GM12878 (cell line): ENCODE data around the gene CBR4. TPM values are rescaled to one million over a fixed set of nuclear protein-coding genes. Genes with fewer than 3 reads are reported as not detected.

ENCODE experiments used
- ATAC-seq: fragments of 200-7000 bp; cut with Tn5 transposase; 3 replicates; pipeline ENCODE4 v1.9.1; 2020; ENCODE audit warnings: mild to moderate bottlenecking, moderate library complexity
- BruUV-seq: library from RNA; stranded (reverse); fragments of 400-500 nt; replicated peaks from 2 replicates; lab custom pipeline; 2021; lab: Mats Ljungman, UMichigan
- CTCF ChIA-PET: fragments of 300-600 bp; sonication (Branson Sonifier 250); formaldehyde crosslinking; extraction: SDS; loops from one replicate; lab custom pipeline; 2021; ENCODE audit warnings: inconsistent platforms; lab: Yijun Ruan, JAX
- POLR2A ChIA-PET: fragments of 350-600 bp; formaldehyde crosslinking; extraction: SDS; loops from one replicate; lab custom pipeline; 2021; ENCODE audit warnings: inconsistent platforms; lab: Charles Lee
- RAD21 ChIA-PET: fragments of 300-600 bp; sonication (Branson Sonifier 250); formaldehyde crosslinking; loops from one replicate; lab custom pipeline; 2023; ENCODE audit warnings: antibody characterized with exemption; ENCODE audit not compliant: unreplicated experiment; lab: Charles Lee
- SMC1A ChIA-PET: fragments of 300-600 bp; sonication (Branson Sonifier 250); formaldehyde crosslinking; loops from one replicate; lab custom pipeline; 2023; ENCODE audit not compliant: unreplicated experiment, uncharacterized antibody; lab: Charles Lee
- DNase-seq: peaks from one replicate; pipeline ENCODE4 v3.0.0-alpha.2; 2011; ENCODE audit warnings: low read depth, low spot score
- FAIRE-seq: peaks from 3 replicates; lab custom pipeline; 2011; peaks lifted over from hg19 to GRCh38; lab: Jason Lieb, UNC
- H2AFZ ChIP-seq: 2 replicates; pipeline ENCODE4 v1.6.0; 2011; ENCODE audit warnings: low read depth, low read length, control low read depth; ENCODE audit not compliant: control insufficient read depth
- H3K27ac ChIP-seq: 2 replicates; pipeline ENCODE4 v1.5.1; 2011; ENCODE audit warnings: control low read depth; ENCODE audit not compliant: control insufficient read depth, insufficient read depth
- H3K27me3 ChIP-seq, 2 experiments: replicated peaks in 1 of 2; 2 replicates each; pipeline versions ENCODE4 v1.6.0 to v1.6.1; 2011; ENCODE audit warnings: low read length in 1 of 2; ENCODE audit not compliant: control insufficient read depth in 2 of 2, insufficient read depth in 2 of 2
- H3K36me3 ChIP-seq, 2 experiments: 2 replicates each; pipeline ENCODE4 v1.5.1; 2011; ENCODE audit warnings: low read length in 1 of 2; ENCODE audit not compliant: control insufficient read depth in 2 of 2, insufficient read depth in 2 of 2
- H3K4me1 ChIP-seq: 2 replicates; pipeline ENCODE4 v1.6.1; 2011; ENCODE audit warnings: mild to moderate bottlenecking, low read length, moderate library complexity, mixed read lengths; ENCODE audit not compliant: control insufficient read depth, insufficient read depth
- H3K4me2 ChIP-seq: 2 replicates; pipeline ENCODE4 v1.6.0; 2011; ENCODE audit warnings: control low read depth; ENCODE audit not compliant: control insufficient read depth, insufficient read depth
- H3K4me3 ChIP-seq: fragments of 200-600 bp; sonication (generic); 2 replicates; pipeline ENCODE4 v1.5.1; 2016
- H3K79me2 ChIP-seq: 2 replicates; pipeline ENCODE4 v1.6.0; 2011; ENCODE audit warnings: low read length; ENCODE audit not compliant: control insufficient read depth, insufficient read depth
- H3K9ac ChIP-seq: 2 replicates; pipeline ENCODE4 v1.8.0; 2011; ENCODE audit warnings: low read length, control low read depth, mixed read lengths; ENCODE audit not compliant: control insufficient read depth, insufficient read depth
- H3K9me3 ChIP-seq: replicated peaks from 3 replicates; pipeline ENCODE4 v1.5.1; 2011; ENCODE audit warnings: mild to moderate bottlenecking, low read length; ENCODE audit not compliant: control insufficient read depth, insufficient read depth
- H4K20me1 ChIP-seq: 2 replicates; pipeline ENCODE4 v1.6.0; 2011; ENCODE audit not compliant: control insufficient read depth, insufficient read depth
- CHD2 ChIP-seq: IDR thresholded peaks from 2 replicates; pipeline ENCODE4 v1.6.1; 2011; ENCODE audit warnings: low read depth, low read length, improper control_type of control experiment, borderline replicate concordance
- CTCF ChIP-seq, 3 experiments: IDR thresholded peaks in 2 of 3; conservative IDR thresholded peaks in 1 of 3; 2 replicates each; pipeline ENCODE4 v1.5.1; 2011; ENCODE audit warnings: low read depth in 3 of 3, low read length in 3 of 3, mild to moderate bottlenecking in 3 of 3, control low read depth in 2 of 3, moderate library complexity in 2 of 3, inconsistent platforms in 1 of 3, mixed read lengths in 1 of 3; ENCODE audit not compliant: control insufficient read depth in 2 of 3, insufficient read depth in 1 of 3; ENCODE audit errors: extremely low read depth in 1 of 3
- GATAD2B ChIP-seq: fragments of 450-650 bp; conservative IDR thresholded peaks from 2 replicates; pipeline ENCODE4 v1.6.1; 2017; ENCODE audit warnings: low read depth, mild to moderate bottlenecking, moderate library complexity
- IRF5 ChIP-seq: fragments of 450-650 bp; IDR thresholded peaks from 2 replicates; pipeline ENCODE4 v1.6.1; 2017; ENCODE audit warnings: borderline replicate concordance
- PRDM15 ChIP-seq: fragments of 450-650 bp; formaldehyde crosslinking; IDR thresholded peaks from 2 replicates; pipeline ENCODE4 v1.4.0; 2020; ENCODE audit warnings: mild to moderate bottlenecking, moderate library complexity
- RCOR1 ChIP-seq: conservative IDR thresholded peaks from 2 replicates; pipeline ENCODE4 v1.6.1; 2012; ENCODE audit warnings: low read depth, low read length, improper control_type of control experiment
- TAF1 ChIP-seq: IDR thresholded peaks from 2 replicates; pipeline ENCODE4 v1.6.1; 2011; ENCODE audit warnings: mild to moderate bottlenecking, low read depth, low read length, borderline replicate concordance
- WGBS: methylation state at CpG from one replicate; pipeline ENCODE4 v1.1.6; 2016; ENCODE audit warnings: low lambda C conversion rate; ENCODE audit not compliant: insufficient replicate concordance, insufficient coverage; ENCODE audit errors: missing lambda C conversion rate; 5-methylcytosine and 5-hydroxymethylcytosine counted together
- in situ Hi-C: fragments of 300-500 bp; cut with MboI; formaldehyde crosslinking; loops from 9 replicates; pipeline ENCODE4 v1.14.3; 2018; ENCODE audit warnings: mixed read lengths
- intact Hi-C: fragments of 100-400 bp; cut with micrococcal nuclease; formaldehyde crosslinking; loops from one replicate; pipeline ENCODE4 v1.14.2; 2022; ENCODE audit not compliant: unreplicated experiment
- polyA plus RNA-seq, 11 experiments: library from polyadenylated mRNA; depleted of rRNA in 4 of 11; unstranded in 6 of 11; stranded (reverse) in 5 of 11; fragments of >200 nt; fragmentation: Nextera tagmentation in 4 of 11; fragmentation: Illumina TruSeq in 1 of 11; extraction: Ambion mirVana in 4 of 11; extraction: Trizol in 1 of 11; gene quantifications; 1 replicate in 1 of 11; 2 replicates in 10 of 11; pipeline versions ENCODE4 v1.2.1 to v1.2.3, GENCODE V29; 2011 to 2016; ENCODE audit warnings: inconsistent platforms in 2 of 11, missing spikeins in 2 of 11, low read depth in 1 of 11
- total RNA-seq, 4 experiments: library from RNA; depleted of rRNA in 3 of 4; stranded (reverse); fragments of >200 nt in 3 of 4; fragmentation: Illumina TruSeq in 1 of 4; extraction: Trizol in 1 of 4; gene quantifications; 2 replicates each; pipeline versions ENCODE4 v1.2.1 to v1.2.3, GENCODE V29; 2013 to 2021

The CBR4 gene
- total and polyA plus RNA-seq, 10 of the 15 experiments (the other 5 are each of a cell fraction or from before 2014, with no cell fraction given): 17.3 to 38.8 (median 24.8) TPM

- Histone ChIP-seq H3K79me2 (no peaks in the 10 kb centered on the region), H3K9me3 (peaks cover 10% of the 10 kb centered on the region), H3K4me1 (no peaks in the 10 kb centered on the region), H4K20me1 (no peaks in the 10 kb centered on the region), H3K27me3 (no peaks in the 10 kb centered on the region), H3K36me3 (peaks cover 2 to 20% of the 10 kb centered on the region in 2 experiments), H3K4me2 (no peak overlapping the region), H3K27ac (no peak overlapping the region), H3K9ac (no peak overlapping the region), H2AFZ (no peak overlapping the region), H3K4me3 (no peak overlapping the region)
- POLR2A ChIA-PET: no interaction called here
- in situ Hi-C loops (no loop called here), intact Hi-C loops (no loop called here)
- no TSS peak for BruUV-seq
- 80% methylated on average over 5 of the region's 7 CpGs for WGBS
- DNase-seq: no peak
- RAD21 ChIA-PET: interaction anchor here (0.7 kb wide), 1 partner anchor 31 kb away, joined by 3 read pairs; the partner anchor contains the start of gene CBR4
- no peak for ATAC-seq
- FAIRE-seq: no peak
- TF ChIP-seq IRF5 (no peak), GATAD2B (no peak), RCOR1 (no peak), PRDM15 (CRISPR knock-in tag) (no peak), CHD2 (no peak), CTCF (IDR thresholded peaks at IDR 0.05 in 2 of 3, conservative IDR thresholded peaks at IDR 0.05 in 1 of 3; ENCODE audit: control insufficient read depth in 2 of 3, extremely low read depth in 1 of 3, insufficient read depth in 1 of 3, low read depth in 3 of 3, low read length in 3 of 3) (no peak), TAF1 (no peak)
- SMC1A ChIA-PET: interaction anchor here (1.9 kb wide), 1 partner anchor 56 kb away, joined by 5 read pairs; no protein-coding TSS in a partner anchor
- CTCF ChIA-PET: interaction anchor here (1.0 kb wide), 1 partner anchor 55 kb away, joined by 3 read pairs; no protein-coding TSS in a partner anchor
These were observed 30.7 kb downstream of the CBR4 start for GRCh38 chr4:168979338-168979737.
